Lung (tissue), 12 donors: Measurements from ENCODE around the gene FLNA. TPM values are rescaled to one million over a fixed set of nuclear protein-coding genes. Genes with fewer than 3 reads are reported as not detected.
"Not testable (repeated sequence)": the region's sequence is repeated elsewhere in the genome, so short reads cannot be mapped to it uniquely, and the experiment has no call there.

ENCODE experiments used
- ATAC-seq: fragments of 200-7000 bp; cut with Tn5 transposase; one replicate; pipeline ENCODE4 v1.9.1; 2020; ENCODE audit warnings: moderate number of reproducible peaks; ENCODE audit not compliant: insufficient read depth, low FRiP score
- DNase-seq, 3 donors: peaks; one replicate each; pipeline ENCODE4 v3.0.0-alpha.2; 2013 to 2017
- H3K27ac ChIP-seq, 2 donors: one replicate each; pipeline ENCODE4 v1.5.1; 2013; ENCODE audit warnings: mild to moderate bottlenecking in 2 of 2, moderate library complexity in 2 of 2, control low read depth in 1 of 2, inconsistent platforms in 1 of 2, low read depth in 1 of 2, low read length in 1 of 2
- H3K27me3 ChIP-seq, 3 donors: one replicate each; pipeline ENCODE4 v1.5.1; 2013; ENCODE audit warnings: low read length in 2 of 3; ENCODE audit not compliant: control insufficient read depth in 3 of 3, insufficient read depth in 3 of 3
- H3K36me3 ChIP-seq, 4 donors: one replicate each; pipeline ENCODE4 v1.5.1; 2013; ENCODE audit warnings: low read length in 4 of 4, mild to moderate bottlenecking in 1 of 4, moderate library complexity in 1 of 4; ENCODE audit not compliant: control insufficient read depth in 4 of 4, insufficient read depth in 4 of 4
- H3K4me1 ChIP-seq, 5 donors: one replicate each; pipeline ENCODE4 v1.5.1; 2013; ENCODE audit warnings: low read length in 5 of 5, mild to moderate bottlenecking in 2 of 5, moderate library complexity in 1 of 5; ENCODE audit not compliant: control insufficient read depth in 5 of 5, insufficient read depth in 5 of 5
- H3K4me3 ChIP-seq: one replicate; pipeline ENCODE4 v1.5.1; 2013; ENCODE audit warnings: mild to moderate bottlenecking, control low read depth, moderate library complexity
- H3K9ac ChIP-seq, 2 donors: one replicate each; pipeline ENCODE4 v1.5.1; 2013; ENCODE audit warnings: low read length in 2 of 2, control low read depth in 1 of 2; ENCODE audit not compliant: insufficient read depth in 1 of 2
- H3K9me3 ChIP-seq, 4 donors: one replicate each; pipeline ENCODE4 v1.5.1; 2013; ENCODE audit warnings: low read length in 3 of 4, mild to moderate bottlenecking in 1 of 4, moderate library complexity in 1 of 4; ENCODE audit not compliant: control insufficient read depth in 4 of 4, insufficient read depth in 3 of 4
- CTCF ChIP-seq: IDR thresholded peaks from 2 replicates; pipeline ENCODE4 v1.5.1; 2012; ENCODE audit warnings: mild to moderate bottlenecking; ENCODE audit errors: control extremely low read depth, extremely low read depth
- WGBS, 2 donors: extraction: QIAGEN DNeasy Blood & Tissue Kit; methylation state at CpG; one replicate each; pipeline ENCODE4 v1.1.7; 2013; 5-methylcytosine and 5-hydroxymethylcytosine counted together
- polyA plus RNA-seq, 2 donors: library from polyadenylated mRNA; stranded (reverse); fragments of 200-250 nt; gene quantifications; one replicate each; pipeline ENCODE4 v1.2.1, GENCODE V29; 2013
- total RNA-seq, 2 donors: library from RNA; depleted of rRNA in 1 of 2; stranded (reverse); fragments of >200 nt in 1 of 2; gene quantifications; one replicate each; pipeline ENCODE4 v1.2.1, GENCODE V29; 2014 to 2021
- donor health status: control.
- donor health status: control.
- donor health status: Bipolar disorder and iron deficiency.
- donor health status: healthy.
- donor health status: DM: yes; HTN: yes; CAD: no.

FLNA gene
- total and polyA plus RNA-seq, 4 donors, result 602 to 1,802 (median 714) TPM

DNA sequence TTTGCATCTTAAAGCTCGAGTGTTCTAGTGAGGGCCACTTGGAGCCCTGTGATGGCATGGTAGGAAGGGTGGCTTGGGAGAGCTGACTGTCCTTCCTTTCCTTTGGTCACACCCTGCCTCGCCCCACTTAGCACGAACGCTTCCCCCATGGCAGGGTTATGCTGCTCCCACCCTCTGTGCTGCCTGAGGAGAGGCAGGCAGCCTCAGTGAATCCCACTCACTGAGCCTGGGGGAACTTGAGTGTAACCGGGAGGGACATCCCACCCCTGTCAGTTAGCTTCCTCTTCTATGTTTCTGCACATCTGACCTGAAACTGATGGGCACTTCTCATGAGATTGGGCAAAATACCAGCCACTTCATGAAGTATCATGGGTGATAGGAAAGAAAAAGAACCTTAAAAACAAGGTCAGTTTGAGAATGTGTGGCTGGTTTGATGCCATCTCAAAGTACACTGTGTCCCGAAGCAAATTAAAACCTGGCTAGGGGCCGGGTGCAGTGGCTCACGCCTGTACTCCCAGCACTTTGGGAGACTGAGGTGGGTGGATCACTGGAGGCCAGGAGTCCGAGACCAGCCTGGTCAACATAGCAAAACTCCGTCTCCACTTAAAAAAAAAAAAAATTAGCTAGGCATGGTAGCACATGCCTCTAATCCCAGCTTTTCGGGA lies 68.8 kb downstream of the FLNA start:
- WGBS, 2 donors, result 68 to 87% methylated on average over 9 to 11 of the region's 11 CpGs
- Histone ChIP-seq H3K9ac (no peak overlapping the region), H3K27me3 (no peaks in the 10 kb centered on the region), H3K4me1 (no peaks in the 10 kb centered on the region), H3K4me3 (no peak overlapping the region), H3K27ac (no peak overlapping the region), H3K36me3 (no peaks in the 10 kb centered on the region), H3K9me3 (no peaks in the 10 kb centered on the region)
- DNase-seq (no peak), ATAC-seq (no peak)
- no peak for TF ChIP-seq CTCF

GRCh38 chrX:154304846-154305245 lies 69.6 kb downstream of the FLNA start:
- no peak overlapping the region for H3K27ac ChIP-seq
- ATAC-seq (no peak), DNase-seq (no peak)
- H3K36me3 ChIP-seq, result no peaks in the 10 kb centered on the region
- no peak overlapping the region for H3K4me3 ChIP-seq
- no peaks in the 10 kb centered on the region for H3K4me1 ChIP-seq
- no peak for TF ChIP-seq CTCF
- no peak overlapping the region for H3K9ac ChIP-seq
- H3K27me3 ChIP-seq, result no peaks in the 10 kb centered on the region
- no peaks in the 10 kb centered on the region for H3K9me3 ChIP-seq
- WGBS, 2 donors, result 84 to 86% methylated on average over 10 of the region's 10 CpGs

GRCh38 chrX:154303476-154303875 lies 71.0 kb downstream of the FLNA start:
- no peak overlapping the region for H3K4me3 ChIP-seq
- no peak overlapping the region for H3K27ac ChIP-seq
- H3K36me3 ChIP-seq, result no peaks in the 10 kb centered on the region
- no peaks in the 10 kb centered on the region for H3K4me1 ChIP-seq
- no peak for DNase-seq
- H3K9ac ChIP-seq, result no peak overlapping the region
- 72 to 76% methylated on average over 6 to 8 of the region's 8 CpGs for WGBS, 2 donors
- no peak for TF ChIP-seq CTCF
- H3K9me3 ChIP-seq, result no peaks in the 10 kb centered on the region
- no peaks in the 10 kb centered on the region for H3K27me3 ChIP-seq
- no peak for ATAC-seq

GRCh38 chrX:154302998-154303397 lies 71.4 kb downstream of the FLNA start:
- not testable (repeated sequence) for ATAC-seq, H3K9me3 ChIP-seq, H3K9ac ChIP-seq, H3K4me3 ChIP-seq, H3K27me3 ChIP-seq, H3K27ac ChIP-seq, H3K36me3 ChIP-seq, H3K4me1 ChIP-seq, DNase-seq
- 83 to 85% methylated on average over 7 of the region's 7 CpGs for WGBS, 2 donors
